IMR-90 (cell line): ENCODE results near the gene ZNF550. TPM values are rescaled to one million over a fixed set of nuclear protein-coding genes. Genes with fewer than 3 reads are reported as not detected.

ENCODE experiments used
- ATAC-seq: fragments of 200-7000 bp; cut with Tn5 transposase; 2 replicates; pipeline ENCODE4 v1.9.1; 2020; ENCODE audit warnings: low read depth, mild to moderate bottlenecking, moderate library complexity
- BruUV-seq: library from RNA; stranded (reverse); fragments of 400-500 nt; replicated peaks from 2 replicates; lab custom pipeline; 2021; lab: Mats Ljungman, UMichigan
- CTCF ChIA-PET: fragments of 300-600 bp; formaldehyde crosslinking; extraction: SDS; loops from one replicate; lab custom pipeline; 2021; ENCODE audit warnings: antibody characterized with exemption; lab: Yijun Ruan, JAX
- POLR2A ChIA-PET: fragments of 300-600 bp; sonication (Branson Sonifier 250); formaldehyde crosslinking; loops from one replicate; lab custom pipeline; 2022; ENCODE audit warnings: antibody characterized with exemption; ENCODE audit not compliant: unreplicated experiment; lab: Charles Lee
- DNase-seq: peaks from one replicate; pipeline ENCODE4 v3.0.0; 2013
- H2AFZ ChIP-seq: replicated peaks from 2 replicates; pipeline ENCODE3; 2013; ENCODE audit warnings: low read length, mild to moderate bottlenecking; ENCODE audit not compliant: poor library complexity
- H2AK5ac ChIP-seq: 2 replicates; pipeline ENCODE4 v1.6.1; 2013; ENCODE audit warnings: low read depth, low read length, inconsistent platforms
- H2AK9ac ChIP-seq: replicated peaks from 2 replicates; pipeline ENCODE3; 2013; ENCODE audit warnings: mild to moderate bottlenecking, low read depth, low read length, moderate library complexity; ENCODE audit not compliant: poor library complexity
- H2BK120ac ChIP-seq: 2 replicates; pipeline ENCODE4 v1.6.1; 2013; ENCODE audit warnings: low read depth, low read length, inconsistent platforms
- H2BK15ac ChIP-seq: 3 replicates; pipeline ENCODE4 v1.6.1; 2013; ENCODE audit warnings: low read depth, low read length, inconsistent platforms
- H2BK20ac ChIP-seq: 2 replicates; pipeline ENCODE4 v1.6.1; 2013; ENCODE audit warnings: low read depth, mild to moderate bottlenecking, inconsistent platforms, low read length, moderate library complexity
- H2BK5ac ChIP-seq: 2 replicates; pipeline ENCODE4 v1.6.1; 2013; ENCODE audit warnings: mild to moderate bottlenecking, low read depth, low read length, inconsistent platforms; ENCODE audit not compliant: poor library complexity, severe bottlenecking
- H3K14ac ChIP-seq: replicated peaks from 2 replicates; pipeline ENCODE4 v1.6.1; 2013; ENCODE audit warnings: low read depth, low read length, inconsistent platforms
- H3K18ac ChIP-seq: 2 replicates; pipeline ENCODE4 v1.6.1; 2013; ENCODE audit warnings: low read depth, low read length, control low read depth
- H3K23ac ChIP-seq: 2 replicates; pipeline ENCODE4 v1.6.1; 2013; ENCODE audit warnings: low read depth, low read length, inconsistent platforms
- H3K27ac ChIP-seq: 2 replicates; pipeline ENCODE4 v1.5.1; 2013; ENCODE audit warnings: mild to moderate bottlenecking, control low read depth, low read length; ENCODE audit not compliant: insufficient read depth
- H3K27me3 ChIP-seq: 2 replicates; pipeline ENCODE4 v1.6.1; 2013; ENCODE audit warnings: low read length; ENCODE audit not compliant: control insufficient read depth, insufficient read depth
- H3K36me3 ChIP-seq: 2 replicates; pipeline ENCODE4 v1.6.1; 2013; ENCODE audit warnings: low read length, mixed read lengths; ENCODE audit not compliant: control insufficient read depth, insufficient read depth
- H3K4ac ChIP-seq: 2 replicates; pipeline ENCODE4 v1.6.1; 2013; ENCODE audit warnings: low read depth, low read length, inconsistent platforms
- H3K4me1 ChIP-seq: 2 replicates; pipeline ENCODE4 v1.6.1; 2013; ENCODE audit warnings: low read length, mixed read lengths; ENCODE audit not compliant: control insufficient read depth, insufficient read depth
- H3K4me2 ChIP-seq: 2 replicates; pipeline ENCODE4 v1.6.1; 2013; ENCODE audit warnings: low read depth, mild to moderate bottlenecking, control low read depth, low read length, moderate library complexity
- H3K4me3 ChIP-seq: 2 replicates; pipeline ENCODE4 v1.5.1; 2013; ENCODE audit warnings: low read depth, mild to moderate bottlenecking, control low read depth, low read length, moderate library complexity; ENCODE audit not compliant: insufficient read depth
- H3K56ac ChIP-seq: 2 replicates; pipeline ENCODE4 v1.6.1; 2013; ENCODE audit warnings: low read length, inconsistent platforms; ENCODE audit not compliant: insufficient read depth; ENCODE audit errors: extremely low read depth
- H3K79me1 ChIP-seq, 2 experiments: 2 replicates each; pipeline ENCODE4 v1.6.1; 2013; ENCODE audit warnings: low read length in 2 of 2, inconsistent platforms in 1 of 2, low read depth in 1 of 2
- H3K9ac ChIP-seq: 2 replicates; pipeline ENCODE4 v1.6.1; 2013; ENCODE audit warnings: low read depth, low read length, control low read depth
- H3K9me1 ChIP-seq: 2 replicates; pipeline ENCODE4 v1.6.1; 2013; ENCODE audit warnings: low read length, inconsistent platforms; ENCODE audit not compliant: insufficient read depth
- H3K9me3 ChIP-seq: 2 replicates; pipeline ENCODE4 v1.6.1; 2013; ENCODE audit warnings: low read length; ENCODE audit not compliant: control insufficient read depth, insufficient read depth
- H4K20me1 ChIP-seq: 2 replicates; pipeline ENCODE4 v1.6.1; 2013; ENCODE audit warnings: low read length, inconsistent platforms; ENCODE audit not compliant: insufficient read depth
- H4K5ac ChIP-seq: 2 replicates; pipeline ENCODE4 v1.6.1; 2013; ENCODE audit warnings: mild to moderate bottlenecking, low read depth, low read length, control low read depth
- H4K8ac ChIP-seq, 2 experiments: 2 replicates each; pipeline ENCODE4 v1.6.1; 2013; ENCODE audit warnings: low read depth in 2 of 2, low read length in 2 of 2, control low read depth in 1 of 2, inconsistent platforms in 1 of 2
- H4K91ac ChIP-seq: 2 replicates; pipeline ENCODE4 v1.6.1; 2013; ENCODE audit warnings: low read depth, low read length, inconsistent platforms; ENCODE audit not compliant: insufficient read depth
- FOS ChIP-seq: fragments of 150-350 bp; IDR thresholded peaks from 2 replicates; pipeline ENCODE4 v1.6.1; 2016; ENCODE audit warnings: low read depth, low read length
- MAFK ChIP-seq: IDR thresholded peaks from 2 replicates; pipeline ENCODE4 v1.6.1; 2012; ENCODE audit warnings: low read depth, low read length, improper control_type of control experiment
- MXI1 ChIP-seq: IDR thresholded peaks from 2 replicates; pipeline ENCODE4 v1.6.1; 2012; ENCODE audit warnings: low read depth, mild to moderate bottlenecking, low read length, moderate library complexity, borderline replicate concordance
- NFE2L2 ChIP-seq: fragments of 150-350 bp; IDR thresholded peaks from 2 replicates; pipeline ENCODE4 v1.6.1; 2016; ENCODE audit warnings: low read depth, mild to moderate bottlenecking, low read length
- SMC3 ChIP-seq: fragments of 150-350 bp; IDR thresholded peaks from 2 replicates; pipeline ENCODE4 v1.6.1; 2016; ENCODE audit warnings: low read depth, mild to moderate bottlenecking, antibody characterized with exemption, low read length, moderate library complexity
- dilution Hi-C: fragments of 300-500 bp; cut with HindIII; formaldehyde crosslinking; loops from one replicate; pipeline ENCODE4 v1.14.3; 2018; ENCODE audit warnings: low sequenced_read_pairs; ENCODE audit not compliant: unreplicated experiment
- in situ Hi-C: fragments of 300-500 bp; cut with MboI; formaldehyde crosslinking; loops from 3 replicates; pipeline ENCODE4 v1.14.3; 2019; ENCODE audit warnings: low sequenced_read_pairs, inconsistent platforms, mixed read lengths
- intact Hi-C: fragments of 100-400 bp; cut with micrococcal nuclease; formaldehyde crosslinking; loops from 2 replicates; pipeline ENCODE4 v1.10.0; 2022
- polyA plus RNA-seq, 3 experiments: library from polyadenylated mRNA; depleted of rRNA; stranded (reverse); fragments of >200 nt; gene quantifications; 2 replicates each; pipeline ENCODE4 v1.2.3, GENCODE V29; 2012; ENCODE audit warnings: low replicate concordance in 1 of 3
- total RNA-seq: library from RNA; depleted of rRNA; stranded (reverse); fragments of >200 nt; gene quantifications from 2 replicates; pipeline ENCODE4 v1.2.3, GENCODE V29; 2012

ZNF550 gene
- total and polyA plus RNA-seq, 2 of the 4 experiments (the other 2 are of a cell fraction) = 5.7 to 12.5 TPM

- Histone ChIP-seq H2AK9ac (no peak overlapping the region), H2BK5ac (no peak overlapping the region), H3K4ac (no peak overlapping the region), H4K8ac (no peak overlapping the region), H3K14ac (no peak overlapping the region), H3K79me1 (peaks cover 29% of the 10 kb centered on the region in 2 experiments), H3K9ac (no peak overlapping the region), H3K56ac (no peak overlapping the region), H4K91ac (no peak overlapping the region), H2AK5ac (no peak overlapping the region), H3K9me3 (peaks cover 60% of the 10 kb centered on the region), H3K36me3 (peaks cover 56% of the 10 kb centered on the region), H3K4me3 (no peak overlapping the region), H2AFZ (no peak overlapping the region), H4K5ac (no peak overlapping the region), H3K27ac (no peak overlapping the region), H2BK120ac (no peak overlapping the region), H2BK15ac (no peak overlapping the region), H3K23ac (no peak overlapping the region), H3K27me3 (no peaks in the 10 kb centered on the region), H3K9me1 (peaks cover 5% of the 10 kb centered on the region; the same call in 1 of the 2 replicates), H3K4me1 (no peaks in the 10 kb centered on the region), H3K18ac (no peak overlapping the region), H2BK20ac (no peak overlapping the region), H4K20me1 (no peaks in the 10 kb centered on the region), H3K4me2 (no peak overlapping the region)
- ATAC-seq (no peak), DNase-seq (no peak)
- CTCF ChIA-PET = no interaction called here
- intact Hi-C loops (no loop called here), dilution Hi-C loops (no loop called here), in situ Hi-C loops (no loop called here)
- TF ChIP-seq NFE2L2 (no peak), FOS (no peak), MXI1 (no peak), SMC3 (no peak), MAFK (peak; percentile 57; the same call in 1 of the 2 replicates)
- no TSS peak for BruUV-seq
- POLR2A ChIA-PET = no interaction called here
Observed at GRCh38 chr19:57576661-57577060, 17.0 kb upstream of the ZNF550 start.
